Brain pericyte (primary cell): ENCODE results near the gene CCDC183.
"Not testable (repeated sequence)": the region's sequence is repeated elsewhere in the genome, so short reads cannot be mapped to it uniquely, and the experiment has no call there.

Source experiments
- DNase-seq: peaks from one replicate; pipeline ENCODE4 v3.0.0-alpha.2; 2012; ENCODE audit warnings: low read depth, low spot score

The CCDC183 gene

DNA sequence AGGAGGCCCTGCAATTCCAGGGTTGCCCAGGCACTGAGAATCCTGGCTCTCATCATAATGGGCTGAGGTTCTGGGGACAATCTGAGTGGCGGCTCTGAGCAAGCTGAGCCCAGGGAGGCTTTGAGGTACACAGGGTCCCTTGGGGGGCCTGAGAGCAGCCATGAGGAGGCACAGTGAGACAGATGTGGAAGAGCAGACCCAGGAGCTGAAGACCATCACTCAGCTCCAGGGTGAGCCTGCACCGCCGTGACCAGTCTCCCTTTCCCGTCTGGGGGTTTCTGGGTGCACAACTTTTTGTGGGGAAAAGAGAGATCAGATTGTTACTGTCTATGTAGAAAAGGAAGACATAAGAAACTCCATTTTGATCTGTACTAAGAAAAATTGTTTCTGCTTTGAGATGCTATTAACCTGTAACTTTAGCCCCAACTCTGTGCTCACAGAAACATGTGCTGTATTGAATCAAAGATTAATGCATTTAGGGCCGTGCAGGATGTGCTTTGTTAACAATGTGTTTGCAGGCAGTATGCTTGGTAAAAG, at the start of gene CCDC183:
CCDC183 (plus strand) TSS at position 101 of the 537 bp plus-strand sequence; CDS start at position 161, 60 bp downstream.
- DNase-seq = no peak

- DNase-seq = no peak
Observed at GRCh38 chr9:136746621-136747020, 49.5 kb upstream of the CCDC183 start.

GRCh38 chr9:136747161-136748060, 48.7 kb upstream of the CCDC183 start:
- no peak for DNase-seq

DNA sequence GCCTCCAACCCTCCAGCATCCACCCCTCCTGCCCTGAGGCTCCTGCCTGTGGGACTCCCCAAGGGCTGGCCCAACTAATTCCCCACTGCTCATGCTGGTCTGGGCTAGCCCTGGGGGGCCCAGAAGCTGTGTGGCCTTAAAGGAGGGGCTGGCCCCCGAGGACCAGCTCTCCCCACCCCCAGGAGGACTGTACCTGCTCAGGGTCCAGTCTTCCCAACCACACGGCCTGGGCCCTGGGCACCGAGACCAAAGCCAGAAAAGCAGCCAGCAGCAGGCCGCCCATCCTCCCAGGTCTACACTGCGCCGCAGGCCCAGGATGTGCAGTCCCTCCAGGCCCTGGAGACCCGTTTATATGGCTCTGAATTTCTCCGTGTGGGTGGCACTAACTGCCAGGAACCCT, 47.9 kb upstream of the CCDC183 start, which contains the start of gene LCN6:
LCN6 (minus strand) TSS at position 325 of the 400 bp plus-strand sequence; CDS start at position 283, 42 bp downstream.
- no peak for DNase-seq

DNA sequence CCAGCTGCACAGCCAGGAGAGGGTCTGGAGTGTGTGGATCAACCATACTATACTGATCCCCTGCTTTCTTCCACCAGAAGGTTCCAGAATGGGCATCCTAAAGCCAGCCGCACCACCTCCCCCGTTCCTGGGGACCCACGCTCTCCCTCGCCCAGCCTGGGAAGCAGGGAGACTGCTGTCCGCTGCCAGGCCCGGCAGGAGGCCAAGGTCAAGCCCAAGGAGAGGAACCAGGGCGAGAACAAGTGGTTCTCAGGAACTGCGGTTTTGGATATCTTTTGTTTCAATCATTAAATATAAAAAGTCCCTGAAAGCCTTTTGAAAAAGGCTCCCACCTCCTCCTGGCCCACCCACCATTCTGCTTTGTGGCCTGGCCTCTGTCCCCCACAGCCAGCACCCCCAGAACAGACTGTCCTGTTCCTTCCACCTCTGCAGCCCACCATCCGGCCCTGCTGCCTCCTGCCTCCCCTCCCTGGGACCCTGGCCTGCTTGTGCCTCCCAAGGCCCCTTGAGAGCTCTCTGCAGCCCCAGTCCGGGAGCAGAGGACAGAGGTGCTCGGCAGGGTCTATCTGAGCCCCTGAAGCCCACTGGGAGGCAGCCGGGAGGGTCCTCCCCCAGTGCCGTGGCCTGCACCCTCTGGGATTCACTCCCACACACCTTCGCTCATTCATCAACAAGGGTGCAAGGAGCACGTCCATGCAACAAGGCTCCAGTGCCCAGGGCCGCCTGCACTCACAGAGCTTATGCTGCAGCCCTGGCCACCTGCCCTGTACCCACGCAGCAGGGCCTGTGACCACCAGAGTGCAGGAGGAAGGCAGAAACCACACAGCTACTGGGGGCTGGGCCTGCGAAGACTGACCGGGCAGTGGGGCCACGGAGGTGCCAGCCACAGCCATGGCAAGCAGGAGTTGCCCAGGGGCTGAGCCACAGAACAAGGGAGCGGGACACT, 47.2 kb upstream of the CCDC183 start:
- no peak for DNase-seq

- DNase-seq = no peak
Observed at GRCh38 chr9:136750526-136750925, 45.6 kb upstream of the CCDC183 start.

GRCh38 chr9:136751244-136751643, 44.9 kb upstream of the CCDC183 start:
- no peak for DNase-seq

DNA sequence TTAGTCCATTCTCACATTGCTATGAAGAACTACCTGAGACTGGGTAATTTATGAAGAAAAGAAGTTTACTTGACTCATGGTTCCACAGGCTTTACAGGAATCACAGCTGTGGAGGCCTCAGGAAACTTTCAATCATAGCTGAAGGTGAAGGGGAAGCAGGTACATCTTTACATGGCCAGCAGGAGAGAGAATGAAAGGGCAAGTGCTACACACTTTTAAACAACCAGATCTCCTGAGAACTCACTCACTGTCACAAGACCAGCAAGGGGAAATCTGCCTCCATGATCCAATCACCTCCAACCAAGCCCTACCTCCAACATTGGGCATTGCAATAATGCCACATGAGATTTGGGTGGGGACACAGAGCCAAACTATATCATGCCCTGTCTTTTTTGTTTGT, 44.3 kb upstream of the CCDC183 start:
- DNase-seq = no peak

GRCh38 chr9:136753371-136754058, 42.6 kb upstream of the CCDC183 start:
- no peak for DNase-seq

GRCh38 chr9:136754059-136754572, 42.0 kb upstream of the CCDC183 start:
- DNase-seq = no peak

DNA sequence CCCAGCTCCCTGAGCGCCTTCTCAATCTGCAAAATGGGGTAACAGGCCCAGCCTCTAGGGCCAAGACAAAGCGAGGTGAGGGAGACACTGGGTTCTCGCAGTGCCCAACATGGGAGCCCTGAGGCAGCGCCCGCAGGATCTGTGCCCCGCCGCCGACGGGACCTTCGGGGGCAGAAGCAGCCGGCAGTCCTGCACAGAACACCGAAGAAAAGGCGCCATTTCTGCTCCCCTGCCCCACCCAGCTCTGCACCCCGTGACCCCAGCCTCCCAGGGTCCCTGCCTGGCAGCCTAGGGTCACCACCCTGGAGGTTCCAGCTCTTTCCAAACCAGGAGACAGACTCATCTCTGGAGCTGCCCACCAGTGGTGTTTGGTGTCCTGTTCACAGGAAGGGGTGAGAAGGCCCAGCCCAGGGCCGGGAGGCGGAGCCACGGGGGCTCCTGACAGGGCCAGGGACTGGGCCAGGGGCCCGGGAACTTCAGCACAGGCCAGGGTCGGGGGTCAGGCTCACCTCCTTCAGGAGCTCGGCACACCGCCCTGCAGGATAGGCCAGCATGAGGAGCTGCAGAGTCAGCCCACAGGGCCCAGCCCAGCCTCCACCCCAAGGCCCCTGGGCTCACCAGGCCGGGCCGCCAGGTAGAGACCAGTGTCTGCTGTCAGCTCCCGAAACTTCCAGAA, 41.4 kb upstream of the CCDC183 start:
- no peak for DNase-seq

- DNase-seq = not testable (repeated sequence)
Observed at GRCh38 chr9:136755302-136756133, 40.6 kb upstream of the CCDC183 start.

GRCh38 chr9:136756134-136756438, 40.1 kb upstream of the CCDC183 start:
- DNase-seq = no peak

DNA sequence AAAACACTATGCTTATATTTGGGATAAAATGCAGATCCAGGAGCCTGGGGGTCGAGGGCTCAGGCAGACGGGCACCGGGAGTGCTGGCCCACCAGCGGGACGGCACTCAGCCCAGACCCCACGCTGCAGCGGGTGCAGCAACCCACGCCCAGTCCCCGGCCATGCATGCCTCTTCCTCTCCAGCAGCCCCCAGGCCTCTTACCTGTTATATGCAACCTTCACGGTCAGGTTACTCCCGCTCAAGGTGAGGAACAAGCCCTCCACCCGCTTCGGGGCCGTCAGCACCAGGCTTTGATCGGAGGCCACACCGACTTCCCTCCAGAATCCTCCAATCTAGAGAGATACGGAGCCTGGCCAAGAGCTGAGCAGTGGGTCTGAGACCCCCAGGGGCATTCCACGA, 39.3 kb upstream of the CCDC183 start:
- no peak for DNase-seq

GRCh38 chr9:136757328-136757727, 38.8 kb upstream of the CCDC183 start:
- no peak for DNase-seq

DNA sequence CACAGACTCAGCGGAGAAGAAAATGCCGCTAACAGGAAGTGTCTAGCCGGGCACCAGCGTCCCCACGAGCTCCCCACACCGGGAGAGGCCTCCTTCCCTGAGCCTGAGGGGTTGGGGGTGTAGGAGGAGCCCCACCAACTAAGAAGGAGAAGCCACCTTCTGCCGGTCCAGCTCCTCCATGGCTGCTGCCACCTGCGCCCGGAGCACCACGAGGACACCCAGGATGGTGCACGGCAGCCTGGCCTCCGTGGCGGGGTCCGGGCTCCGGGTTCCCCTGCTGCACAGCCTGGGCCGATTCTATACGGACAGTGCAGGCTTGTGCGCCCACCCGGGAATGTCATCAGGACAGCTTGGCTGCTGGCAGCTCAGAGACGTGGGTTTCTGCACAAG, 38.4 kb upstream of the CCDC183 start:
- DNase-seq = no peak

DNA sequence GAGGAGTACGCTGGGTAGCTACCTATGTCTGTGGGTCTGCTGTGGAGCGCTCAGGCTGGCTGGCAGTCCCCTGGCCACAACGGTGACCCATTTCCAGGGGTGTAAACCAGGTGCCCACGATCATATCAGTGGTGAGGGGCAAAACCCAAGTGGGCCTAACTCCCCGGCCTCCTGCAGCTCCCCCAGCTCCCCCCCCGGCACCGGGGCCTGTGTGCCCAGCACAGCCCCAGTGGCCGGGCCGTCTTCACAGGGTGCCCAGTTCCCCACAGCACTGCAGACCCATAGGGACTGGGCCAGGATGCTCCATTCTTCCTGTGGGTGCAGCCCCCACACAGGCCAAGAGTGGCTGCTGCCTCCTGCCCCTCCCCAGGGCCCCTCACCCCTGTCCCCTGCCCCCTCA, 37.1 kb upstream of the CCDC183 start:
- no peak for DNase-seq

- DNase-seq = no peak
Observed at GRCh38 chr9:136759436-136760325, 36.5 kb upstream of the CCDC183 start.

DNA sequence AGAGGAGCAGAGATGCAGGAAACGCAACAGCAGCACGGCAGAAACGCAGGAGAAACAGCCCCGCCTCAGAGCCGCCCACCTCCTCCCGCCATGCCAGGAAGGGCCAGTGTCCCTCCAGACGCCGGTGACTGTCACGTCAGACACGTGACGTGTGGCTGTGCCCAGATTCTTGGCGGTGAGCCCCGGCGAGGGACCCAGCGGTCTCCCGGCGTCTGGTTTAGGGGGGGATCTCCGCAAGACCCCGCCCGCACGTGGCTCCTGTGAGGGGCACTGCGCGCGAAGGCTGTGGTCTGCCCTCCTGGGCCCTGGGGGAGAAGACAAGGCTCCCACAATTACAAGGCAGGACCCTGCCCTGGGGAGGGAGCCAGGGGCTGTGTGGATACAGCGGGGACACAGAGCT, 35.7 kb upstream of the CCDC183 start:
- DNase-seq = no peak
